ENCODE measurements around the gene EBF4.

GRCh38 chr20:2745060-2745910 is 52.7 kb downstream of the EBF4 start:
- TF ChIP-seq CHD2 (IDR thresholded peaks at IDR 0.05; ENCODE audit: low read length) (no peak), CTCF (IDR thresholded peaks at IDR 0.05; ENCODE audit: control extremely low read depth in 1 of 3, insufficient read depth in 1 of 3, low read depth in 1 of 3, low read length in 3 of 3) (no peak), SIN3A (conservative IDR thresholded peaks at IDR 0.05 in 1 of 2, IDR thresholded peaks at IDR 0.05 in 1 of 2; ENCODE audit: low read depth in 1 of 2, low read length in 2 of 2) (no peak), MAX (IDR thresholded peaks at IDR 0.05) (no peak), MAFK (IDR thresholded peaks at IDR 0.05; ENCODE audit: low read depth, low read length) (no peak; the same call in 1 of the 2 replicates), YY1 (IDR thresholded peaks at IDR 0.05; ENCODE audit: low read depth, low read length) (no peak), ATF3 (IDR thresholded peaks at IDR 0.05; ENCODE audit: insufficient read depth, low read depth, low read length) (no peak)

Data from H1 (cell line).